SK-N-SH (cell line): Measurements from ENCODE around the gene USP2. TPM values are rescaled to one million over a fixed set of nuclear protein-coding genes. Genes with fewer than 3 reads are reported as not detected.
A peak's percentile ranks its signal among the peaks of the same experiment; 100 is the strongest.

Experiments used
- CTCF ChIA-PET: fragments of 300-600, 350-600 bp; formaldehyde crosslinking; extraction: SDS; loops from one replicate; lab custom pipeline; 2021; lab: Yijun Ruan, JAX
- POLR2A ChIA-PET: fragments of 350-600 bp; sonication (Branson Sonifier 250); formaldehyde crosslinking; extraction: SDS; loops from one replicate; lab custom pipeline; 2020; ENCODE audit warnings: antibody characterized with exemption, inconsistent platforms; lab: Yijun Ruan, JAX
- DNase-seq: peaks from one replicate; pipeline ENCODE4 v3.0.0; 2012
- H2AFZ ChIP-seq: fragments of 200-600 bp; sonication (generic); 2 replicates; pipeline ENCODE4 v1.8.1; 2016; ENCODE audit warnings: antibody characterized with exemption, mild to moderate bottlenecking, low read depth
- H3F3A ChIP-seq: fragments of 200-600 bp; sonication (generic); replicated peaks from 2 replicates; pipeline ENCODE3; 2016; ENCODE audit warnings: antibody characterized with exemption, mild to moderate bottlenecking; ENCODE audit not compliant: insufficient read depth
- H3K27ac ChIP-seq, 2 experiments: fragments of 200-500 bp in 1 of 2; fragments of 200-600 bp in 1 of 2; sonication (Bioruptor generic) in 1 of 2; sonication (generic), shearing (Covaris generic) in 1 of 2; 2 replicates each; pipeline versions ENCODE4 v1.5.1 to v1.6.1; 2014 to 2016; ENCODE audit warnings: low read depth in 2 of 2, inconsistent platforms in 1 of 2, low read length in 1 of 2, mild to moderate bottlenecking in 1 of 2, mixed read lengths in 1 of 2
- H3K27me3 ChIP-seq: fragments of 200-600 bp; sonication (generic), shearing (Covaris generic); 2 replicates; pipeline ENCODE4 v1.6.1; 2016; ENCODE audit warnings: mixed run types; ENCODE audit not compliant: insufficient read depth
- H3K36me3 ChIP-seq, 2 experiments: fragments of 200-500 bp in 1 of 2; fragments of 200-600 bp in 1 of 2; sonication (Bioruptor generic) in 1 of 2; sonication (generic) in 1 of 2; replicated peaks in 1 of 2; 2 replicates each; pipeline versions ENCODE3 to v1.5.1; 2014 to 2016; ENCODE audit warnings: low read length in 1 of 2, mild to moderate bottlenecking in 1 of 2; ENCODE audit not compliant: insufficient read depth in 2 of 2, control insufficient read depth in 1 of 2
- H3K4me1 ChIP-seq, 2 experiments: fragments of 200-500 bp in 1 of 2; fragments of 200-600 bp in 1 of 2; sonication (Bioruptor generic) in 1 of 2; sonication (generic), shearing (Covaris generic) in 1 of 2; 2 replicates each; pipeline versions ENCODE4 v1.5.1 to v1.6.1; 2014 to 2016; ENCODE audit warnings: low read depth in 1 of 2, low read length in 1 of 2, mixed run types in 1 of 2; ENCODE audit not compliant: insufficient read depth in 2 of 2, control insufficient read depth in 1 of 2
- H3K4me2 ChIP-seq: fragments of 200-600 bp; sonication (generic), shearing (Covaris generic); 2 replicates; pipeline ENCODE4 v1.6.1; 2017; ENCODE audit warnings: mixed run types
- H3K4me3 ChIP-seq, 2 experiments: fragments of 200-500 bp in 1 of 2; fragments of 200-600 bp in 1 of 2; sonication (Bioruptor generic) in 1 of 2; sonication (generic), shearing (Covaris generic) in 1 of 2; 2 replicates each; pipeline versions ENCODE4 v1.5.1 to v1.8.1; 2014 to 2016; ENCODE audit warnings: low read depth in 2 of 2, inconsistent platforms in 1 of 2, low read length in 1 of 2, mild to moderate bottlenecking in 1 of 2, mixed read lengths in 1 of 2, moderate library complexity in 1 of 2
- H3K79me2 ChIP-seq: fragments of 200-600 bp; sonication (generic); 2 replicates; pipeline ENCODE4 v1.8.1; 2017; ENCODE audit warnings: mild to moderate bottlenecking; ENCODE audit not compliant: insufficient read depth
- H3K9ac ChIP-seq: fragments of 200-600 bp; sonication (generic); 2 replicates; pipeline ENCODE4 v1.6.1; 2017; ENCODE audit warnings: mixed run types
- H3K9me2 ChIP-seq: fragments of 200-600 bp; sonication (generic); 2 replicates; pipeline ENCODE4 v1.6.1; 2017; ENCODE audit warnings: mixed run types
- H3K9me3 ChIP-seq: fragments of 200-600 bp; sonication (generic); 2 replicates; pipeline ENCODE4 v1.6.1; 2017; ENCODE audit warnings: mixed run types, mild to moderate bottlenecking, moderate library complexity
- H4K20me1 ChIP-seq: fragments of 200-600 bp; sonication (generic); 2 replicates; pipeline ENCODE4 v1.6.1; 2017; ENCODE audit warnings: mild to moderate bottlenecking, mixed run types; ENCODE audit not compliant: insufficient read depth
- CHD2 ChIP-seq: fragments of 150-350 bp; IDR thresholded peaks from 2 replicates; pipeline ENCODE4 v1.6.1; 2018; ENCODE audit warnings: low read length; ENCODE audit not compliant: partially characterized antibody
- CTCF ChIP-seq: fragments of 200-600 bp; sonication (generic); IDR thresholded peaks from 2 replicates; pipeline ENCODE4 v1.6.1; 2017; ENCODE audit warnings: antibody characterized with exemption, mild to moderate bottlenecking, moderate library complexity
- ELF1 ChIP-seq: IDR thresholded peaks from 2 replicates; pipeline ENCODE4 v1.4.0; 2012
- EP300 ChIP-seq, 2 experiments: IDR thresholded peaks; 2 replicates each; pipeline versions ENCODE4 v1.4.0 to v1.6.1; 2012; ENCODE audit warnings: borderline replicate concordance in 1 of 2, low read depth in 1 of 2, low read length in 1 of 2
- EZH2phosphoT487 ChIP-seq: fragments of 200-600 bp; sonication (generic); IDR thresholded peaks from 2 replicates; pipeline ENCODE4 v1.6.1; 2017; ENCODE audit warnings: low read depth, mixed run types, mild to moderate bottlenecking, antibody characterized with exemption, moderate library complexity, borderline replicate concordance
- FOXJ3 ChIP-seq: sonication (generic); formaldehyde crosslinking; IDR thresholded peaks from 2 replicates; pipeline ENCODE4 v1.5.1; 2020; ENCODE audit warnings: mild to moderate bottlenecking, missing genetic modification reagents
- GABPA ChIP-seq: IDR thresholded peaks from 2 replicates; pipeline ENCODE4 v1.4.0; 2012; ENCODE audit warnings: low read depth, mild to moderate bottlenecking
- GATA2 ChIP-seq: sonication (generic); formaldehyde crosslinking; IDR thresholded peaks from 2 replicates; pipeline ENCODE4 v1.5.0; 2020; ENCODE audit warnings: mild to moderate bottlenecking, missing genetic modification reagents
- IRF3 ChIP-seq: fragments of 150-350 bp; IDR thresholded peaks from 2 replicates; pipeline ENCODE4 v1.6.1; 2016; ENCODE audit warnings: mild to moderate bottlenecking, low read depth, low read length
- JUND ChIP-seq: IDR thresholded peaks from 2 replicates; pipeline ENCODE4 v1.4.0; 2012
- MEF2A ChIP-seq: IDR thresholded peaks from 2 replicates; pipeline ENCODE4 v1.4.0; 2012; ENCODE audit warnings: low read depth, borderline replicate concordance
- NFIC ChIP-seq: IDR thresholded peaks from 2 replicates; pipeline ENCODE4 v1.4.0; 2012; ENCODE audit warnings: borderline replicate concordance
- PBX3 ChIP-seq: IDR thresholded peaks from 2 replicates; pipeline ENCODE4; 2012
- POLR2AphosphoS5 ChIP-seq: IDR thresholded peaks from 2 replicates; pipeline ENCODE4 v1.6.1; 2012; ENCODE audit warnings: low read depth, low read length
- RFX5 ChIP-seq: IDR thresholded peaks from 2 replicates; pipeline ENCODE4 v1.6.1; 2012; ENCODE audit warnings: mild to moderate bottlenecking, improper control_type of control experiment, low read length
- RXRA ChIP-seq: IDR thresholded peaks from 2 replicates; pipeline ENCODE4 v1.4.0; 2012; ENCODE audit warnings: low read depth, mild to moderate bottlenecking, borderline replicate concordance
- SIN3A ChIP-seq: IDR thresholded peaks from 2 replicates; pipeline ENCODE4 v1.6.1; 2012; ENCODE audit warnings: low read depth, mild to moderate bottlenecking, low read length, moderate library complexity, borderline replicate concordance
- SMC3 ChIP-seq: IDR thresholded peaks from 2 replicates; pipeline ENCODE4 v1.6.1; 2012; ENCODE audit warnings: low read depth, low read length, improper control_type of control experiment
- TEAD4 ChIP-seq: IDR thresholded peaks from 2 replicates; pipeline ENCODE4 v1.4.0; 2012; ENCODE audit warnings: mild to moderate bottlenecking, borderline replicate concordance; ENCODE audit not compliant: insufficient read depth
- USF2 ChIP-seq: fragments of 150-350 bp; IDR thresholded peaks from 2 replicates; pipeline ENCODE4 v1.6.1; 2017; ENCODE audit warnings: antibody characterized with exemption, low read length, low read depth, borderline replicate concordance
- WGBS: methylation state at CpG from one replicate; pipeline ENCODE4 v1.1.6; 2017; ENCODE audit warnings: low lambda C conversion rate; 5-methylcytosine and 5-hydroxymethylcytosine counted together
- polyA plus RNA-seq, 3 experiments: library from polyadenylated mRNA; depleted of rRNA; stranded (reverse); fragments of >200 nt; gene quantifications; 2 replicates each; pipeline ENCODE4 v1.2.3, GENCODE V29; 2012

USP2 gene
- polyA plus RNA-seq, 1 of the 3 experiments (the other 2 are of a cell fraction): 0.97 TPM

GRCh38 chr11:119315131-119316015, 66.1 kb downstream of the USP2 start:
- Histone ChIP-seq H3K4me2 (peak overlapping the region; percentile 100), H3K79me2 (no peaks in the 10 kb centered on the region), H3K36me3 (no peaks in the 10 kb centered on the region), H3K4me3 (peak overlapping the region; percentile 55 to 68; a peak in 3 of 4 replicates), H3K4me1 (peaks cover 12 to 31% of the 10 kb centered on the region in 2 experiments; a peak in 2 of 4 replicates), H3K27ac (no peak overlapping the region), H3F3A (peaks cover 8% of the 10 kb centered on the region), H3K9ac (no peak overlapping the region), H4K20me1 (no peaks in the 10 kb centered on the region), H3K27me3 (no peaks in the 10 kb centered on the region), H2AFZ (no peak overlapping the region), H3K9me3 (no peaks in the 10 kb centered on the region), H3K9me2 (no peaks in the 10 kb centered on the region)
- 61% methylated on average over 7 of the region's 29 CpGs for WGBS
- POLR2A ChIA-PET: interaction anchor here (0.6 to 1.6 kb wide), 4 partner anchors 23 to 461 kb away, joined by 3 to 5 read pairs (median 4); partner anchors contain the start of genes C2CD2L and CBL
- DNase-seq: peak; percentile 72
- TF ChIP-seq FOXJ3 (no peak), TEAD4 (0 out of 2 replicates have a peak, but pooled peaks have one; percentile 20), CTCF (peak; percentile 19; the same call in 1 of the 2 replicates), NFIC (peak; percentile 39; the same call in 1 of the 2 replicates)
- CTCF ChIA-PET: interaction anchor here (0.5 to 4.8 kb wide), 13 partner anchors 8 to 216 kb away, joined by 3 to 22 read pairs (median 5); partner anchors contain the start of gene CBL

GRCh38 chr11:119314726-119315125, 66.8 kb downstream of the USP2 start:
- Histone ChIP-seq H3K4me3 (no peak overlapping the region), H4K20me1 (no peaks in the 10 kb centered on the region), H3K4me2 (no peak overlapping the region), H3K36me3 (no peaks in the 10 kb centered on the region), H3K27ac (no peak overlapping the region), H2AFZ (no peak overlapping the region), H3K9ac (no peak overlapping the region), H3K4me1 (peaks cover 12 to 31% of the 10 kb centered on the region in 2 experiments; a peak in 2 of 4 replicates), H3F3A (peaks cover 8% of the 10 kb centered on the region), H3K9me3 (no peaks in the 10 kb centered on the region), H3K79me2 (no peaks in the 10 kb centered on the region), H3K9me2 (no peaks in the 10 kb centered on the region), H3K27me3 (no peaks in the 10 kb centered on the region)
- ChIA-PET POLR2A (interaction anchor here (1.6 kb wide), 1 partner anchor 23 kb away, joined by 4 read pairs; no protein-coding TSS in a partner anchor), CTCF (interaction anchor here (0.7 to 4.8 kb wide), 5 partner anchors 9 to 215 kb away, joined by 3 to 22 read pairs (median 12); no protein-coding TSS in a partner anchor)
- 98% methylated on average over 8 of the region's 18 CpGs for WGBS
- DNase-seq: peak; percentile 20
- TF ChIP-seq CHD2: no peak
- no peak for TF ChIP-seq EZH2phosphoT487
- no peak for TF ChIP-seq ELF1
- no peak for TF ChIP-seq PBX3
- TF ChIP-seq RXRA: no peak
- TF ChIP-seq SMC3: no peak
- TF ChIP-seq POLR2AphosphoS5: no peak
- no peak for TF ChIP-seq USF2
- no peak for TF ChIP-seq JUND
- no peak for TF ChIP-seq NFIC
- TF ChIP-seq FOXJ3: no peak
- TF ChIP-seq EP300 (IDR thresholded peaks at IDR 0.05; ENCODE audit: borderline replicate concordance in 1 of 2, low read depth in 1 of 2, low read length in 1 of 2): no peak
- no peak for TF ChIP-seq MEF2A
- no peak for TF ChIP-seq RFX5
- TF ChIP-seq SIN3A: no peak
- TF ChIP-seq GATA2 (CRISPR knock-in tag): no peak
- TF ChIP-seq IRF3: no peak
- no peak for TF ChIP-seq GABPA
